Esophagus muscularis mucosa (tissue), 4 donors: ENCODE measurements around the gene MCUB. TPM values are rescaled to one million over a fixed set of nuclear protein-coding genes. Genes with fewer than 3 reads are reported as not detected.
"Not testable (repeated sequence)": the region's sequence is repeated elsewhere in the genome, so short reads cannot be mapped to it uniquely, and the experiment has no call there.

Experiments used
- DNase-seq: peaks from one replicate; pipeline ENCODE4 v3.0.0-alpha.2; 2017; ENCODE audit errors: extremely low spot score
- H3K27ac ChIP-seq, 4 donors: fragments of 200-600 bp; sonication (generic); replicated peaks in 1 of 4; 1 replicate in 3 of 4; 2 replicates in 1 of 4; pipeline ENCODE4 v1.5.1; 2016 to 2019; ENCODE audit warnings: mild to moderate bottlenecking in 1 of 4
- H3K27me3 ChIP-seq, 4 donors: fragments of 200-600 bp; sonication (generic); one replicate each; pipeline versions ENCODE4 v1.5.1 to v1.6.0; 2016 to 2019
- H3K36me3 ChIP-seq, 4 donors: fragments of 200-600 bp; sonication (generic); one replicate each; pipeline ENCODE4 v1.5.1; 2016 to 2019
- H3K4me1 ChIP-seq, 4 donors: fragments of 200-600 bp; sonication (generic); one replicate each; pipeline ENCODE4 v1.5.1; 2016 to 2019
- H3K4me3 ChIP-seq, 4 donors: fragments of 200-600 bp; sonication (generic); 1 replicate in 2 of 4; 2 replicates in 2 of 4; pipeline ENCODE4 v1.5.1; 2016 to 2019; ENCODE audit warnings: mild to moderate bottlenecking in 4 of 4, moderate library complexity in 1 of 4
- H3K9me3 ChIP-seq, 4 donors: fragments of 200-600 bp; sonication (generic); 1 replicate in 3 of 4; 2 replicates in 1 of 4; pipeline ENCODE4 v1.5.1; 2016 to 2019
- EP300 ChIP-seq: sonication (generic); formaldehyde crosslinking; IDR thresholded peaks from one replicate; pipeline ENCODE4 v1.6.1; 2017; ENCODE audit warnings: antibody characterized with exemption
- POLR2A ChIP-seq: fragments of 450-650 bp; IDR thresholded peaks from one replicate; pipeline ENCODE4 v1.6.1; 2017; ENCODE audit warnings: antibody characterized with exemption, moderate library complexity, mild to moderate bottlenecking, low read depth
- POLR2AphosphoS5 ChIP-seq, 2 donors: sonication (generic); formaldehyde crosslinking; IDR thresholded peaks; one replicate each; pipeline ENCODE4 v1.6.1; 2017; ENCODE audit warnings: antibody characterized with exemption in 2 of 2
- WGBS: methylation state at CpG from one replicate; pipeline ENCODE4 v1.1.5; 2018; 5-methylcytosine and 5-hydroxymethylcytosine counted together
- intact Hi-C: fragments of 100-400 bp; cut with DNase I; formaldehyde crosslinking; loops from one replicate; pipeline ENCODE4 v1.15.1; 2023
- total RNA-seq, 4 donors: library from RNA; depleted of rRNA; stranded (reverse); fragments of >200 nt; gene quantifications; one replicate each; pipeline versions ENCODE4 v1.1.0 to v1.2.1, GENCODE V29; 2016
- TF ChIP-seq, protein P1 (sequence below), 3 experiments: fragments of 200-600 bp in 2 of 3; fragments of 450-650 bp in 1 of 3; sonication (generic) in 2 of 3; IDR thresholded peaks; one replicate each; pipeline ENCODE4 v1.5.1; 2017 to 2019; ENCODE audit warnings: antibody characterized with exemption in 3 of 3, mild to moderate bottlenecking in 2 of 3, moderate library complexity in 1 of 3

Gene MCUB
- total RNA-seq, 4 donors from 2014 or later = 7.9 to 25.6 (median 15.1) TPM

DNA sequence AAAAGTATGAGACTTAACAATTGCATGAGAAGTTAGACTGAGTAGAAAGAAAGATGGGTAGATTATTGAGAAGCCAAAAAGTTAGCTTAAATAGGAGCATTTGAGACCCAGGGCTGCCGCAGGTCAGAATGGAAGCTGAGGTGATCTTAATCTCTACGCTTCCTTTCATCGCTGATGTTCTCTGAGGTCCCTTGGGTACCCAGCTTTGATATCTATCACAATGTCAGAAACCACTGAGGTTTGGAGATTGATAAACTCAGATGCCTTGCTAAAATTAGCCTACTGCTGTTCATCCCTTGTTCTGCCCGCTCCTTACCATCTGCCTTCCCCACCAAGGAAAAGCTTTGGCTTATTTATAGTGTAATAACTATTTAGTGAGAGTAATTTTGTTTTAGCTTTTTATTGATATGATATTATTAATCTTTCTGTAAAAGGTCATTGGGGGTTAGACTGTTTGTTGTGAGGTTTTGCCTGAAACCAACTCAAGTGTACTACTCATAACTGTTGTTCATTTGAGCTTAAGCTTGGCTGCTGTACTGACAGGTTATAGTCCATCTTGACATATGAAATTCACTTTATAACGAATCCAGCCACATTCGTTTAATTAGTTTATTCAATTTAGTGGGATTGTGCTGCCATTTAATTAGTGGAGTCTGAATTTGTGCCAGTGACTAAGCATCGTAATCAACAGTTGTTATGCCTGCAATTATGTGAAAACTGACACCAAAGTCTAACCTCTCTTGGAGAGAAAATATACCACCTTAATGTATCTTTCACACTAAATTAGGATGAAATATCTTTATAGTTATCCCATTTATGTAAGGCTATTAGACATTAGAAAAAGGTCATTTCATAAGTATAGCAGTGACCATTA is 15.1 kb downstream of the MCUB start:
- 92% methylated on average over 7 of the region's 7 CpGs for WGBS
- H3K4me1 ChIP-seq = no peaks in the 10 kb centered on the region
- TF ChIP-seq EP300 = no peak
- TF ChIP-seq, protein P1, sequence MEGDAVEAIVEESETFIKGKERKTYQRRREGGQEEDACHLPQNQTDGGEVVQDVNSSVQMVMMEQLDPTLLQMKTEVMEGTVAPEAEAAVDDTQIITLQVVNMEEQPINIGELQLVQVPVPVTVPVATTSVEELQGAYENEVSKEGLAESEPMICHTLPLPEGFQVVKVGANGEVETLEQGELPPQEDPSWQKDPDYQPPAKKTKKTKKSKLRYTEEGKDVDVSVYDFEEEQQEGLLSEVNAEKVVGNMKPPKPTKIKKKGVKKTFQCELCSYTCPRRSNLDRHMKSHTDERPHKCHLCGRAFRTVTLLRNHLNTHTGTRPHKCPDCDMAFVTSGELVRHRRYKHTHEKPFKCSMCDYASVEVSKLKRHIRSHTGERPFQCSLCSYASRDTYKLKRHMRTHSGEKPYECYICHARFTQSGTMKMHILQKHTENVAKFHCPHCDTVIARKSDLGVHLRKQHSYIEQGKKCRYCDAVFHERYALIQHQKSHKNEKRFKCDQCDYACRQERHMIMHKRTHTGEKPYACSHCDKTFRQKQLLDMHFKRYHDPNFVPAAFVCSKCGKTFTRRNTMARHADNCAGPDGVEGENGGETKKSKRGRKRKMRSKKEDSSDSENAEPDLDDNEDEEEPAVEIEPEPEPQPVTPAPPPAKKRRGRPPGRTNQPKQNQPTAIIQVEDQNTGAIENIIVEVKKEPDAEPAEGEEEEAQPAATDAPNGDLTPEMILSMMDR (IDR thresholded peaks at IDR 0.05) = no peak
- no peak for TF ChIP-seq POLR2A
- no peak for TF ChIP-seq POLR2AphosphoS5 (IDR thresholded peaks at IDR 0.05)
- H3K9me3 ChIP-seq = no peaks in the 10 kb centered on the region
- no peak for DNase-seq
- no peaks in the 10 kb centered on the region for H3K27me3 ChIP-seq
- H3K27ac ChIP-seq = no peak overlapping the region
- intact Hi-C loops = no loop called here
- H3K36me3 ChIP-seq = no peaks in the 10 kb centered on the region
- no peak overlapping the region for H3K4me3 ChIP-seq

GRCh38 chr4:109576462-109576861 is 16.4 kb downstream of the MCUB start:
- no peaks in the 10 kb centered on the region for H3K9me3 ChIP-seq
- no peak overlapping the region for H3K4me3 ChIP-seq
- H3K36me3 ChIP-seq = no peaks in the 10 kb centered on the region
- H3K27me3 ChIP-seq = no peaks in the 10 kb centered on the region
- peak in 1 of 2 donors; percentile 57 for TF ChIP-seq POLR2AphosphoS5 (IDR thresholded peaks at IDR 0.05)
- TF ChIP-seq, protein P1 (IDR thresholded peaks at IDR 0.05) = no peak
- TF ChIP-seq POLR2A = no peak
- no peak for TF ChIP-seq EP300
- no peak for DNase-seq
- H3K4me1 ChIP-seq = no peaks in the 10 kb centered on the region
- H3K27ac ChIP-seq = no peak overlapping the region
- 69% methylated on average over 2 of the region's 2 CpGs for WGBS
- intact Hi-C loops = no loop called here

DNA sequence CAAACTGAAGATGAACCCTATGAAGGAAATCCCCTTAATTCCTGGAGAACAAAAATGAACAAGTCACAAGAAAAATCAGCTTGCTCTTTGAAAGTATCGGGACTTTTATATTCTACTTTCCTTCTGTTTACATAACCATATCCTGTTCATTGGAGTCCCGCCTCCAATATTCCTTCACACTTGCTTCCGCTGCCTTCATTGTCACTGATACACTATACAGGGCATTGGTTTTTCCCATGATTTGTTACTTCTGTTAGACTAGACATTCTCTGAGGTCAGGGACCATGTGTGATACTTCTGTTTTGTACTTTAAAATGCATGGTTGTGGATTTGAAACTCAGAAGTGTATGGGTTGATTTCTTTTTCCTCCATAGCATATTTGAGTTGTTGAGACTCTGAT is 18.8 kb downstream of the MCUB start:
- H3K36me3 ChIP-seq = no peaks in the 10 kb centered on the region
- H3K9me3 ChIP-seq = peaks cover 0 to 5% (median 2%) of the 10 kb centered on the region in 4 donors
- TF ChIP-seq POLR2A = no peak
- TF ChIP-seq, protein P1 (IDR thresholded peaks at IDR 0.05) = no peak
- no peak for TF ChIP-seq EP300
- no peak for TF ChIP-seq POLR2AphosphoS5 (IDR thresholded peaks at IDR 0.05)
- no peak overlapping the region for H3K27ac ChIP-seq
- H3K27me3 ChIP-seq = no peaks in the 10 kb centered on the region
- no peak for DNase-seq
- no peaks in the 10 kb centered on the region for H3K4me1 ChIP-seq
- WGBS = 82% methylated on average over 3 of the region's 3 CpGs
- intact Hi-C loops = no loop called here
- H3K4me3 ChIP-seq = no peak overlapping the region

DNA sequence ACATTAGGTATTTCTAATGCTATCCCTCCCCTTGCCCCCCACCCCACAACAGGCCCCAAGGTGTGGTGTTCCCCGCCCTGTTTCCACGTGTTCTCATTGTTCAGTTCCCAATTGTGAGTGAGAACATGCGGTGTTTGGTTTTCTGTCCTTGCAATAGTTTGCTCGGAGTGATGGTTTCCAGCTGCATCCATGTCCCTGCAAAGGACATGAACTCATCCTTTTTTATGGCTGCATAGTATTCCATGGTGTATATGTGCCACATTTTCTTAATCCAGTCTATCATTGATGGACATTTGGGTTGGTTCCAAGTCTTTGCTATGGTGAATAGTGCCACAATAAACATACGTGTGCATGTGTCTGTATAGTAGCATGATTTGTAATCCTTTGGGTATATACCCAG is 20.0 kb downstream of the MCUB start:
- H3K27ac ChIP-seq, intact Hi-C loops, H3K4me1 ChIP-seq, H3K9me3 ChIP-seq, H3K4me3 ChIP-seq, H3K36me3 ChIP-seq, H3K27me3 ChIP-seq, DNase-seq: not testable (repeated sequence)
- 97% methylated on average over 5 of the region's 5 CpGs for WGBS

- no peak for TF ChIP-seq POLR2AphosphoS5 (IDR thresholded peaks at IDR 0.05)
- TF ChIP-seq EP300 = no peak
- TF ChIP-seq, protein P1 (IDR thresholded peaks at IDR 0.05) = no peak
- no peak for TF ChIP-seq POLR2A
- Histone ChIP-seq H3K27ac (no peak overlapping the region), H3K9me3 (peaks cover 0 to 7% (median 3%) of the 10 kb centered on the region in 4 donors), H3K36me3 (no peaks in the 10 kb centered on the region), H3K27me3 (no peaks in the 10 kb centered on the region), H3K4me1 (peaks cover 0 to 8% (median 4%) of the 10 kb centered on the region in 4 donors), H3K4me3 (no peak overlapping the region)
- intact Hi-C loops = no loop called here
- whole genome bisulfite sequencing = 81% methylated on average over 4 of the region's 4 CpGs
- DNase-seq = no peak
Observed at GRCh38 chr4:109588176-109588575, 28.1 kb downstream of the MCUB start.
